G401.6 (cell line): ENCODE results near the gene SLC25A34.
A peak's percentile ranks its signal among the peaks of the same experiment; 100 is the strongest.

Source experiments
- FAIRE-seq: peaks from 2 replicates; lab custom pipeline; 2012; peaks lifted over from hg19 to GRCh38; lab: Jason Lieb, UNC

SLC25A34 gene

GRCh38 chr1:15753776-15754175 lies 17.7 kb downstream of the SLC25A34 start:
- FAIRE-seq: no peak

- no peak for FAIRE-seq
Observed at GRCh38 chr1:15755021-15755645, 19.1 kb downstream of the SLC25A34 start.

- FAIRE-seq: no peak
Observed at GRCh38 chr1:15755646-15756040, 19.6 kb downstream of the SLC25A34 start.

GRCh38 chr1:15756143-15757015 lies 20.3 kb downstream of the SLC25A34 start:
- FAIRE-seq: no peak

- no peak for FAIRE-seq
Observed at GRCh38 chr1:15757016-15757543, 21.0 kb downstream of the SLC25A34 start.

- no peak for FAIRE-seq
Observed at GRCh38 chr1:15757575-15758342, 21.7 kb downstream of the SLC25A34 start.

- FAIRE-seq: no peak
Observed at GRCh38 chr1:15758343-15758931, 22.4 kb downstream of the SLC25A34 start, which contains the start of gene FBLIM1. TSS of gene FBLIM1 (plus strand) at chr1:15758795. CDS start at chr1:15764984, 6,189 bp downstream.

- FAIRE-seq: no peak
Observed at GRCh38 chr1:15758953-15759661, 23.0 kb downstream of the SLC25A34 start.

GRCh38 chr1:15760520-15761211 lies 24.6 kb downstream of the SLC25A34 start:
- FAIRE-seq: no peak

GRCh38 chr1:15761366-15762128 lies 25.5 kb downstream of the SLC25A34 start:
- FAIRE-seq: peak; percentile 13

- no peak for FAIRE-seq
Observed at GRCh38 chr1:15762546-15762945, 26.5 kb downstream of the SLC25A34 start.

- no peak for FAIRE-seq
Observed at GRCh38 chr1:15764269-15764764, 28.3 kb downstream of the SLC25A34 start.

GRCh38 chr1:15764890-15765289 lies 28.8 kb downstream of the SLC25A34 start:
- FAIRE-seq: no peak

- FAIRE-seq: no peak
Observed at GRCh38 chr1:15765495-15766194, 29.6 kb downstream of the SLC25A34 start.

- no peak for FAIRE-seq
Observed at GRCh38 chr1:15767941-15768340, 31.9 kb downstream of the SLC25A34 start.

- no peak for FAIRE-seq
Observed at GRCh38 chr1:15768388-15768787, 32.3 kb downstream of the SLC25A34 start.

GRCh38 chr1:15770313-15770962 lies 34.4 kb downstream of the SLC25A34 start:
- FAIRE-seq: no peak

- FAIRE-seq: no peak
Observed at GRCh38 chr1:15771836-15772515, 35.9 kb downstream of the SLC25A34 start.
